GM21528 (cell line): ENCODE results near the gene IFNLR1.

Experiments
- ATAC-seq: cut with Tn5 transposase; IDR thresholded peaks from one replicate; pipeline ENCODE4 v1.9.1; 2021; ENCODE audit warnings: mild to moderate bottlenecking, moderate library complexity; ENCODE audit not compliant: unreplicated experiment, low FRiP score

The IFNLR1 gene

GRCh38 chr1:24126672-24127023 lies 60.4 kb downstream of the IFNLR1 start:
- ATAC-seq: no peak

GRCh38 chr1:24126018-24126671 lies 60.9 kb downstream of the IFNLR1 start:
- no peak for ATAC-seq

GRCh38 chr1:24125456-24125855 lies 61.6 kb downstream of the IFNLR1 start:
- no peak for ATAC-seq

- ATAC-seq: no peak
These were observed 62.1 kb downstream of the IFNLR1 start for GRCh38 chr1:24124980-24125379.

GRCh38 chr1:24123611-24124010 lies 63.5 kb downstream of the IFNLR1 start:
- no peak for ATAC-seq

- no peak for ATAC-seq
These were observed 64.3 kb downstream of the IFNLR1 start for GRCh38 chr1:24122776-24123175.

GRCh38 chr1:24121406-24121805 lies 65.7 kb downstream of the IFNLR1 start:
- ATAC-seq: no peak

- no peak for ATAC-seq
These were observed 66.1 kb downstream of the IFNLR1 start for GRCh38 chr1:24120965-24121364.

- no peak for ATAC-seq
These were observed 67.0 kb downstream of the IFNLR1 start for GRCh38 chr1:24119859-24120756.

- no peak for ATAC-seq
These were observed 67.6 kb downstream of the IFNLR1 start for GRCh38 chr1:24119489-24119858.

GRCh38 chr1:24118410-24119242 lies 68.5 kb downstream of the IFNLR1 start:
- no peak for ATAC-seq

- no peak for ATAC-seq
These were observed 69.2 kb downstream of the IFNLR1 start for GRCh38 chr1:24117722-24118409.

- no peak for ATAC-seq
These were observed 70.0 kb downstream of the IFNLR1 start for GRCh38 chr1:24117132-24117531.

GRCh38 chr1:24114753-24115152 lies 72.3 kb downstream of the IFNLR1 start:
- no peak for ATAC-seq

- no peak for ATAC-seq
These were observed 73.5 kb downstream of the IFNLR1 start for GRCh38 chr1:24113641-24114033.

- no peak for ATAC-seq
These were observed 74.9 kb downstream of the IFNLR1 start, which contains the start of gene MYOM3 for GRCh38 chr1:24111996-24112779. Gene MYOM3, minus strand, starts transcription at chr1:24112135. Its CDS starts 3,499 bp downstream, at chr1:24108636.

- no peak for ATAC-seq
These were observed 75.7 kb downstream of the IFNLR1 start for GRCh38 chr1:24111262-24111995.

- ATAC-seq: no peak
These were observed 76.3 kb downstream of the IFNLR1 start for GRCh38 chr1:24110642-24111261.
